ENCODE results near the gene TNP1. TPM values are rescaled to one million over a fixed set of nuclear protein-coding genes. Genes with fewer than 3 reads are reported as not detected.

The TNP1 gene
- total RNA-seq, 4 donors from 2014 or later, result not detected

- Histone ChIP-seq H3K27me3 (no peaks in the 10 kb centered on the region), H3K9me3 (no peaks in the 10 kb centered on the region), H3K4me3 (no peak overlapping the region), H3K36me3 (no peaks in the 10 kb centered on the region), H3K4me1 (peaks cover 6% of the 10 kb centered on the region), H3K27ac (no peak overlapping the region)
- 98% methylated on average over 3 of the region's 3 CpGs for WGBS
- TF ChIP-seq POLR2AphosphoS5 (IDR thresholded peaks at IDR 0.05), result no peak
- no peak for TF ChIP-seq CTCF (IDR thresholded peaks at IDR 0.05)
- TF ChIP-seq POLR2A (IDR thresholded peaks at IDR 0.05), result no peak
- no peak for TF ChIP-seq EP300 (IDR thresholded peaks at IDR 0.05)
- DNase-seq (ENCODE audit: low spot score in 2 of 2), result no peak
Observed at GRCh38 chr2:216877085-216877484, 17.2 kb upstream of the TNP1 start.

- Histone ChIP-seq H3K27ac (no peak overlapping the region), H3K27me3 (no peaks in the 10 kb centered on the region), H3K9me3 (no peaks in the 10 kb centered on the region), H3K4me3 (no peak overlapping the region), H3K4me1 (peaks cover 5% of the 10 kb centered on the region), H3K36me3 (no peaks in the 10 kb centered on the region)
- WGBS, result 94% methylated on average over 2 of the region's 2 CpGs
- TF ChIP-seq POLR2AphosphoS5 (IDR thresholded peaks at IDR 0.05) (no peak), CTCF (IDR thresholded peaks at IDR 0.05) (no peak), POLR2A (IDR thresholded peaks at IDR 0.05) (no peak), EP300 (IDR thresholded peaks at IDR 0.05) (no peak)
- no peak for DNase-seq (ENCODE audit: low spot score in 2 of 2)
Observed at GRCh38 chr2:216875862-216876261, 16.0 kb upstream of the TNP1 start.

DNA sequence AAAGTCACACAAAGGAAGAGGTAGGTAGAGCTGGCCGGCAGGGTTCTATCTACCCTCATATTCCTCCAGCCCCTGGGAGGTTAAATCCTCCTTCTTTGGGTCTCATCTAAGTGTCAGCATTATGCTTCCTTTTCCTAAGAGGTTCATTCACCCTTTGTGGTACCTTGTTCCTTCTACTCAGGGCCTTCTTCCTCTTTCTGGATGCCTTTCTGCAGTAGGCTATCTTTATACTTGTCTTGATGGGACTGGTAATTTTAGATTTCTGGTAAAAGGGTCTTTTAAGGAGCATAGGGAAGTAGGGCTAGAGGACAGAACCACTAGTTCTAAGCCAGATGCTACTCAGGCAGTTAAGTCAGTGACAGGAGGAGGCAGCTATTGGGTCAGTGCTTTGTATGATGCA lies 13.7 kb upstream of the TNP1 start:
- Histone ChIP-seq H3K27ac (no peak overlapping the region), H3K27me3 (no peaks in the 10 kb centered on the region), H3K4me1 (no peaks in the 10 kb centered on the region), H3K36me3 (no peaks in the 10 kb centered on the region), H3K9me3 (no peaks in the 10 kb centered on the region), H3K4me3 (no peak overlapping the region)
- no peak for DNase-seq (ENCODE audit: low spot score in 2 of 2)
- TF ChIP-seq POLR2AphosphoS5 (IDR thresholded peaks at IDR 0.05) (no peak), CTCF (IDR thresholded peaks at IDR 0.05) (no peak), EP300 (IDR thresholded peaks at IDR 0.05) (no peak), POLR2A (IDR thresholded peaks at IDR 0.05) (no peak)
- WGBS, result 75% methylated on average over 1 of the region's 1 CpG

GRCh38 chr2:216872624-216873023 lies 12.8 kb upstream of the TNP1 start:
- Histone ChIP-seq H3K9me3 (no peaks in the 10 kb centered on the region), H3K27ac (no peak overlapping the region), H3K4me3 (no peak overlapping the region), H3K4me1 (no peaks in the 10 kb centered on the region), H3K36me3 (no peaks in the 10 kb centered on the region), H3K27me3 (no peaks in the 10 kb centered on the region)
- TF ChIP-seq POLR2A (IDR thresholded peaks at IDR 0.05) (no peak), CTCF (IDR thresholded peaks at IDR 0.05) (no peak), POLR2AphosphoS5 (IDR thresholded peaks at IDR 0.05) (no peak), EP300 (IDR thresholded peaks at IDR 0.05) (no peak)
- 90% methylated on average over 3 of the region's 3 CpGs for WGBS
- no peak for DNase-seq (ENCODE audit: low spot score in 2 of 2)

- TF ChIP-seq CTCF (IDR thresholded peaks at IDR 0.05) (no peak), EP300 (IDR thresholded peaks at IDR 0.05) (no peak), POLR2A (IDR thresholded peaks at IDR 0.05) (no peak), POLR2AphosphoS5 (IDR thresholded peaks at IDR 0.05) (no peak)
- no peak overlapping the region for H3K27ac ChIP-seq
- H3K27me3 ChIP-seq, result no peaks in the 10 kb centered on the region
- 93% methylated on average over 3 of the region's 3 CpGs for WGBS
- H3K9me3 ChIP-seq, result no peaks in the 10 kb centered on the region
- H3K4me1 ChIP-seq, result no peaks in the 10 kb centered on the region
- no peak overlapping the region for H3K4me3 ChIP-seq
- no peaks in the 10 kb centered on the region for H3K36me3 ChIP-seq
- DNase-seq (ENCODE audit: low spot score in 2 of 2), result no peak
Observed at GRCh38 chr2:216872040-216872439, 12.2 kb upstream of the TNP1 start.

All from suprapubic skin (tissue), 4 donors.